Stimulated activated CD8-positive, alpha-beta memory T cell treated with anti-CD3 and anti-CD28 coated beads, Interleukin-12 subunit alpha, Interleukin-12 subunit beta, amount 100 ng/mL, for 4 hours (primary cell): Measurements from ENCODE around the gene ZC3H12D.

Experiments used
- DNase-seq: peaks from one replicate; pipeline ENCODE4 v3.0.0-alpha.2; 2020; ENCODE audit warnings: low read depth

Gene ZC3H12D

GRCh38 chr6:149441740-149442139, 43.1 kb downstream of the ZC3H12D start:
- no peak for DNase-seq

DNA sequence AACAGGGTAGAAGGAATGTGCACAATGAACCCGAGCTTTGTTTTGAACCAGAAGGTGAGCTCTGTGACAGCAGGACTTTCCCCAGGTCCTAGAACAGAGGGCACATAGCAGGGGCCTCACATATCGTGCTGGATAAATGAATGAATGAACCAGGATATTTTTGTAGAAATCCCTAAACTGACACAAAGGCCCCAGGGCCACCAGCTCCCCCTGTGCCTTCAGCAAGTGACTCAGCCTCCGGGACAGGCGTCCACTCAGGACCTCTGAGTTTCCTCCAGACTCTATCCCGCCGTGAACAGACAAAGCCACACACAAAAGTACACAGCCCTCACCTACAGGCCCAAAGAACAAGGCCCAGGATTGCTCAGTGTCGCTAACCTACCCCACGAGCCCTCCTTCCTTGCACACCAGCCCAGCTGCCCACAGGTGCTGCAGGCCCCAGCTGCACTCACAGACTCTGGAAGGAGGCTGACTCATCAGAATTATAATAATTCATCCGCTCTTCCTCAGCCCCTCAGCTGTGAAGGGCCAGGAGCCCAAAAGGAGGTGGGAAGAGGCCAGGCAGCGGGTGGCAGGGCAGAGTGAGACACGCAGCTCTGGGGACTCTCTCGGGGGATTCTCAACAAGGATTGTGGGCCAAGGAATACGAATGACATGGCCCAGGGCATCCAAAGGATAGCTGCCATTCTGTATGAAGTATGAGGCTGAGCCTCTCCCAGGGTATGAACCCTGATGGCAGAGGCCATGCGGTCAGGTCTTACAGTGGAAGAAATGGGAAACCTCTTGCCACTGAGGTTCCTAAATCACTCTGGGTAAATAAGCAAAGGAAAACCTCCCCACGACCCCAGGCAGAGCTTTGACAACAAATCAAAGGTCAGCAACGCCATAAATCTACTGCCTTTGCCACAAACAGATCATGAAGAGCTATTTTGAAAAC, 43.8 kb downstream of the ZC3H12D start:
- no peak for DNase-seq

DNA sequence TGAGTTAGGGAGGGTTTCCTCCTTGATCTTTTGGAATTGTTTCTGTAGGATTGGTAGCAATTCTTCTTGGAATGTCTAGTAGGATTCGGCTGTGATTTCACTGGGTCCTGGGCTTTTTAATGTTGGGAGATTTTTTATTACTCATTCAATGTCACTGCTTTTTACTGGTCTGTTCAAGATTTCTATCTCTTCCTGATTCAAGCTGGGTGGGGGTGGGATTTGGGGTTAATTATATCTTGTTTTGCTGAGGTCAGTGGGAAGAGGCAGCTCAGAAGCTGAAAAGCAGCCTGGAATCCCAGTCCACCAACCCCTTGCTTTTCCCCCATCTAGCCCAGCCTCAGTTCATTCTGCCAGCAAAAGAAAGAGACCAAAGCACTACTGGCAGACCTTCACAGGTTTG, 45.2 kb downstream of the ZC3H12D start:
- DNase-seq, result no peak

DNA sequence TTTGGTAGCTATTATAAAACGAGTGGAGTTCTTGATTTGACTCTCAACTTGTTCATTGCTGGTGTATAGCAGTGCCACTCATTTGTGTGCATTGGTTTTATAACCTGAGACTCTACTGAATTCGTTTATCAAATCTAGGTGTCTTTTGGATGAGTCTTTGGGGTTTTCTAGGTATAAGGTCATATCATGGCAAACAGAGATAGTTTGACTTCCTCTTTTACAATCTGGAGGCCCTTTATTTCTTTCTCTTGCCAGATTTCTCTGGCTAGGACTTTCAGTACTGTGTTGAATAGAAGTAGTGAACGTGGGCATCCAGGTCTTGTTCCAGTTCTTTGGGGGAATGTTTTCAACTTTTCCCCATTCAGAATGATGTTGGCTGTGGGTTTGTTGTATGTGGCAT, 46.0 kb downstream of the ZC3H12D start:
- DNase-seq, result no peak

DNA sequence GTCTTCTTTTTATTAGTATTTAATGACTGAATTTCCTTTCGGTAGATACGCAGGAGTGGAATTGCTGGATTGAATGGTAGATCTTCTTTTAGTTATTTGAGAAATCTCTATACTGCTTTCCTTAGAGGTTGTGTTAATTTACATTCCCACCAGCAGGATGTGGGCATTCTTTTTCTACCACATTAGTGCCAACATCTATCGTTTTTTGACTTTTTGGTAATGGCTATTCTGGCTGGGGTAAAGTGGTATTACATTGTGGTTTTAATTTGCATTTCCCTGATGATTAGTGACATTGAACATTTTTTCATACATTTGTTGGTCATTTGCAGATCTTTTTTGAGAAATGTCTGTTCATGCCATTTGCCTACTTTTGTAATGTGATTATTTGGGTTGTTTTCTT, 47.6 kb downstream of the ZC3H12D start:
- no peak for DNase-seq

- no peak for DNase-seq
These were observed 48.2 kb downstream of the ZC3H12D start for GRCh38 chr6:149436647-149437046.

GRCh38 chr6:149435919-149436586, 48.8 kb downstream of the ZC3H12D start:
- DNase-seq, result no peak

DNA sequence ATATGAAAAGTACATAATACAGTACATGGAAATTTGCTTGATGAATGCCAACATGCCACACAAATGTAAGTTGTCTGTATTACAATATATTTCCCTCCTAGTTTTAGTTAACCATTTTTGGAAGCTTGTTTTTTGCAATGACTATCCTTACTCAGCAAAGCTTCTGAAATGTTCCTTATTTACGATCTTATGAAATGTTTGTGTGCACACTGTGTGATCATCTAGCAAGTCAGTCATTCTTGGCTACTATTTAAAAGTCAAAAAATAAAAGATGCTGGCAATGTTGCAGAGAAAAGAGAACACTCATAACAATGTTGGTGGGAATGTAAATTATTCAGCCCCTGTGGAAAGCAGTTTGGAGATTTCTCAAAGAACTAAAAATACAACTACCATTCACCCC, 50.9 kb downstream of the ZC3H12D start:
- no peak for DNase-seq

GRCh38 chr6:149433405-149433804, 51.4 kb downstream of the ZC3H12D start:
- DNase-seq, result no peak

GRCh38 chr6:149431905-149432775, 52.7 kb downstream of the ZC3H12D start:
- DNase-seq, result peak; percentile 73

GRCh38 chr6:149429427-149430360, 55.1 kb downstream of the ZC3H12D start:
- DNase-seq, result no peak

DNA sequence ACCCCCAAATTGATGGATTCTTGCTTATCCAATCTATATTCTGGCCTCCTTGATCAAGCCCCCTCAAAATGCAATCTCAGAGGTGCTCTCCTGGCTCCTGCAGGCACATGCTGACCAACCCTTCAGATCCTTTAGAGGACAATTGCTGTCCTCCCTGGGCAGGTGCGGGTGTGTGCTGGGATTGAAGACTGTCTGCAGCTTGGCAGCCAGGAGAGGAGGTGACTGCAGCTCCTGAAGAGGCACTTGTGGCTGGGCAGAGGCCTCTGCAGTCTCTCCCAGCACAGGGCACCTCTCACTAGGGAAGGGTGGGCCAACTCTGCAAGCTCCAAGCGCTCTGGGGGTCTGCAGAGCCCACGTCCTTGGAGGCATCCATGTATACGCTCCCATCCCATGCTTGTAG, 56.2 kb downstream of the ZC3H12D start:
- no peak for DNase-seq

GRCh38 chr6:149425754-149426153, 59.1 kb downstream of the ZC3H12D start:
- DNase-seq, result no peak

DNA sequence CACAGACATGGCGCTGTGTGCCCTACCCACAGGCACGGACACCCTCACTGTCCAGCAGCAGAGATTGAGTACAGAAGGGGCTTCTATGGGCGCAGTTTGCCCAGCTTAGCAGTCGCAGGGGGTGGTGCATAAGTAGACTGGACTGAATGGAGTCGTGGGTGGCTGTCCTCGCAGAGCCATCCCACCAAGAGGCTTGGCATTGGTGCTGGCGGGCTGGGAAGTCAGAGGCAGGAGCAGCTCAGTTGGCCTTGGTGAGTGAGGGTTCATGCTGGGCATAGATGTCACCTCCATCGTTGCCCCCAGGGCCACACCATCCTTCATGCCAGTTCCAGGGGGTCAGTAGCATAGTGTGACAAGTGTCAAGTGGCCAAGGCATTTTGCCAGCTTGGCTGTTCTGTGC, 59.6 kb downstream of the ZC3H12D start:
- DNase-seq, result no peak

- no peak for DNase-seq
These were observed 60.8 kb downstream of the ZC3H12D start for GRCh38 chr6:149423964-149424440.

DNA sequence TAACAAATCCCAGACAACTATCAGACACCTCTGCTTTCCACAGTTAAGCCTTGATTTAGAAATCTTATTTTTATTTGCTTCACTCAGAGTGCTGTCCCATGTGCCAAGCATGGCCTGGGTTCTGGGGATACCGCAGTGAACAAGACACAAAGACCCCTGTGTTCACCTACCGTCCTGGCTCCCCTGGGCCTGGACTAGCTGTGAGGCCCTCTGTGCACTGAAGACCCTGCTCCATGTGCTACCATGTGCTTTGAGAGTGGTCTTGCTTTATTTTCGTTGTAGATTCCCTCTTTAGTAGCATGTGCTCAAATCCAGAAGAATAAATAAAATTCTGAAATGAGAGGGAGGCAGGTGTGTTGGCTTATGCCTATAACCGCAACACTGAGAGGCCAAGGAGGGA, 62.2 kb downstream of the ZC3H12D start:
- DNase-seq, result no peak

GRCh38 chr6:149421132-149421531, 63.7 kb downstream of the ZC3H12D start:
- DNase-seq, result no peak

DNA sequence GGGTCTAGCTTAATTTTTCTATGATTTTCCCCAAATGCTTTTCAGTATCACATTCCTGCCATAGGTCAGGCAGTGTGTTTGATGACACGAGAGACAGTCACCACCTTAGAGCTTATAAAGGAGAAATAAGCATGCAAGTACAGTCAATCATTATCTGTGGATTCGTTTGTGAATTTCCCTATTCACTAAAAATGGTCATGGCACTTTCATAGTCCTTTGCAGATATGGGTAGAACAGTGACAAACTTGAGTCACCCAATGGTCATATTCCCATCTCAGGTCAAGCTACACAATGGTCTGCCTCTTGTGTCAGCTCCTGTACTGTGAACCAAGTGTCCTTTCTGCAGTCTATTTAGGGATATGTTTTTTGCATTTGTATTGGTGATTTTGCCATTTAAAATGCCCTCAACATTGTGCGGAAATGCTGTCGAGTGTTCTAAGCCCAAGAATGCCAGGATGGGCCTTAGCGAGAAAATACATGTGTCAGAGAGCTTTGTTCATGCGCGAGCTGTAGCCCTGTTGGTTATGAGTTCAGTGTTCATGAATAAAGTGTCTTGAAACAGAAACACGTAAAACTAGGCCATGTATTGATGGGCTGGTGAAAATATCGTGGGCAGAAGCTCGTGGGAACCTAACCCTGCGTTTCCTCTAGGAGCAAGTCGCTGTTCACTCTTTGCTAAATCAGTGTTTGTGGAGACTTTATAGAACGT, 65.0 kb downstream of the ZC3H12D start:
- no peak for DNase-seq

DNA sequence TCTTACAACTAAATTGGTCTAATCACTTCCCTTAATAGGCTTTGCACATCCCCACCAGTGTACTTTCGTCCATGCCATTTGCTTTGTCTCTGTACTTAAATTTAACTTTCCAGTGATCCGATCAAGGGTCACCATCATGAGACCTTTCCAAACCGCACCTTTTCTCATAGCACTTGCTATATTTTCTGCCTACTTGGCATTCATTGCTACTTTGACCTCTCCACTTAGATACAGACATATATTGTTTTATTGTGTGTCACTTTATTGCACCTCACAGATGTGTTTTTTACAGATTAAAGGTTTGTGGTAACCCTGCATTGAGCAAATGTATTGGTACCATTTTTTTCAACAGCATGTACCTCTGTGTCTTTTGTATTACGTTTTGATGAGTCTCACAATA, 70.0 kb downstream of the ZC3H12D start:
- DNase-seq, result no peak

DNA sequence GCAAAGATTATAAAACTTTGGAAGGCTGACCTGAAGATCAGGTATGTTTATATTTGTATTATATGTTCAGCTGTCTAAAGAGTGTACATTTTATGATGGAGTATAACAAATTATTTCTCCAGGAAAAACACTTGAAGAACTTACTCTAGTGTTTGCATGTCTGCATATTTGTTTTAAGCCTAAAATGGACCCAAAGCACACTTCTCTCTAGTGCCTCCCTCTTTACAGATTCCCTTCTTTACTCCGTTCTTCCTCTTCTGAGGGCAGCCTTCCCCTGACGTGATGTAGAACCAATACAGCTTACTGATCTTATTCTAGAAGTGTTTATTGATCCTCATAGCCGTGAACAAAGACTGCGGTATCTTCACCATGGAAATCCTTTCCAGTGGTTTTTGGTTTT, 70.8 kb downstream of the ZC3H12D start:
- DNase-seq, result no peak

GRCh38 chr6:149410557-149410956, 74.3 kb downstream of the ZC3H12D start:
- DNase-seq, result no peak
